ENCODE data around the gene PAXX. TPM values are rescaled to one million over a fixed set of nuclear protein-coding genes. Genes with fewer than 3 reads are reported as not detected.

The PAXX gene
- total and polyA plus RNA-seq, 2 donors (not counting 1 experiment from before 2014, with no cell fraction given) = 6.1 to 13.7 TPM

- Histone ChIP-seq H3K4me2 (ENCODE audit: extremely low read depth, insufficient read depth, low read length) (no peak overlapping the region), H4K20me1 (ENCODE audit: control insufficient read depth, extremely low read depth, insufficient read depth, low read length) (no peaks in the 10 kb centered on the region), H3K9ac (ENCODE audit: insufficient read depth, low read length) (no peak overlapping the region), H3K27ac (ENCODE audit: insufficient read depth, low read length) (no peak overlapping the region), H3K79me2 (ENCODE audit: control insufficient read depth, insufficient read depth, low read length) (no peaks in the 10 kb centered on the region), H3K9me3 (ENCODE audit: control insufficient read depth, insufficient read depth, low read depth, low read length) (no peaks in the 10 kb centered on the region), H3K4me1 (ENCODE audit: control insufficient read depth, extremely low read depth, insufficient read depth, low read length) (no peaks in the 10 kb centered on the region), H3K36me3 (ENCODE audit: control insufficient read depth, insufficient read depth, low read length) (no peaks in the 10 kb centered on the region), H2AFZ (ENCODE audit: low read length) (no peak overlapping the region), H3K4me3 (replicated peaks in 1 of 4; ENCODE audit: control extremely low read depth in 1 of 4, insufficient read depth in 1 of 4, low read depth in 3 of 4, low read length in 4 of 4) (no peak overlapping the region), H3K27me3 (ENCODE audit: control insufficient read depth, insufficient read depth, low read length) (no peaks in the 10 kb centered on the region)
- TF ChIP-seq CTCF (conservative IDR thresholded peaks at IDR 0.05 in 1 of 2, IDR thresholded peaks at IDR 0.05 in 1 of 2; ENCODE audit: low read depth in 1 of 2, low read length in 2 of 2) (no peak), EZH2 (IDR thresholded peaks at IDR 0.05; ENCODE audit: low read length, missing control alignments) (no peak)
- DNase-seq (ENCODE audit: low read depth in 2 of 2) = no peak
Observed at GRCh38 chr9:136954270-136955083, 37.7 kb upstream of the PAXX start.

DNA sequence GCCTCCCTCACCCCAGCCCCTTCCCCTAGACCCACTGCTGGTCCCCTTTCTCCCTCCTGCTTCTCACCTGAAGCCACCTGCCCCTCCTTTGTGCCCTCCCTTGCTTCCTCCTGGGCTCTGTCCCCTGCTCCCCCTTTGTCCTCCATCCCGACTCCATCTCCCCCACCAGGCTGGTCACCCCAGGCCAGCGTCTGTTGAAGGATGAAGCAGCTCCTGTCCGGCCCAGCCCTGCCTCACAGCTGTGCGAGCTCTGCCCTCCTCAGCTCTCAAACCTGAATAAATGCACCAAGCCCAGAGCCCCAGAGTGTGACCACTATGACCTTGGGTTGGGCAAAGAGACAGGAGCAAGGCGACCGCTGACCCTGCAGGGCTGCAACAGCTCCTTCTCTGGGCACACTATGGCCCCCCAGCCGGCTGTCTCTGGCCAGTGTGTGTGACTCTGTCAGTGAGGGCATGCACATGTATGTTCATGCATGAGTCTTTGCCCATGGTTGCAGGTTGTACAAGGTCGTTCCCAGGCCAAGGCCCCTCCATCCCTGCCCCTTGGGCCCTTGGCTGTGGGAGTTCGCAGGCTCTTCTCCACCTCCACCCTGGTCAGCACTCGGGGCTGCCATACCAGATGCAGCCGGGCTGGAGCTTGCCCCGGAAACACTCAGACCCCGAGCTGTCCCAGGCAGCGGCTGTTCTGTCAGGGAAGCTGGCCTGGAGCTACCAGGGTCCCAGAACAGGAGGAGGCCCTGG lies 36.9 kb upstream of the PAXX start:
- no peak for DNase-seq (ENCODE audit: low read depth in 2 of 2)
- H3K4me2 ChIP-seq (ENCODE audit: extremely low read depth, insufficient read depth, low read length) = no peak overlapping the region
- H2AFZ ChIP-seq (ENCODE audit: low read length) = no peak overlapping the region
- H3K4me3 ChIP-seq (replicated peaks in 1 of 4; ENCODE audit: control extremely low read depth in 1 of 4, insufficient read depth in 1 of 4, low read depth in 3 of 4, low read length in 4 of 4) = no peak overlapping the region
- no peaks in the 10 kb centered on the region for H3K79me2 ChIP-seq (ENCODE audit: control insufficient read depth, insufficient read depth, low read length)
- H4K20me1 ChIP-seq (ENCODE audit: control insufficient read depth, extremely low read depth, insufficient read depth, low read length) = no peaks in the 10 kb centered on the region
- H3K27me3 ChIP-seq (ENCODE audit: control insufficient read depth, insufficient read depth, low read length) = no peaks in the 10 kb centered on the region
- H3K9ac ChIP-seq (ENCODE audit: insufficient read depth, low read length) = no peak overlapping the region
- H3K36me3 ChIP-seq (ENCODE audit: control insufficient read depth, insufficient read depth, low read length) = no peaks in the 10 kb centered on the region
- H3K27ac ChIP-seq (ENCODE audit: insufficient read depth, low read length) = no peak overlapping the region
- H3K9me3 ChIP-seq (ENCODE audit: control insufficient read depth, insufficient read depth, low read depth, low read length) = no peaks in the 10 kb centered on the region
- no peaks in the 10 kb centered on the region for H3K4me1 ChIP-seq (ENCODE audit: control insufficient read depth, extremely low read depth, insufficient read depth, low read length)
- TF ChIP-seq EZH2 (IDR thresholded peaks at IDR 0.05; ENCODE audit: low read length, missing control alignments) (no peak), CTCF (conservative IDR thresholded peaks at IDR 0.05 in 1 of 2, IDR thresholded peaks at IDR 0.05 in 1 of 2; ENCODE audit: low read depth in 1 of 2, low read length in 2 of 2) (no peak)

GRCh38 chr9:136955943-136956335 lies 36.3 kb upstream of the PAXX start:
- H2AFZ ChIP-seq (ENCODE audit: low read length) = no peak overlapping the region
- H4K20me1 ChIP-seq (ENCODE audit: control insufficient read depth, extremely low read depth, insufficient read depth, low read length) = no peaks in the 10 kb centered on the region
- H3K27me3 ChIP-seq (ENCODE audit: control insufficient read depth, insufficient read depth, low read length) = no peaks in the 10 kb centered on the region
- no peak overlapping the region for H3K4me2 ChIP-seq (ENCODE audit: extremely low read depth, insufficient read depth, low read length)
- H3K9ac ChIP-seq (ENCODE audit: insufficient read depth, low read length) = no peak overlapping the region
- no peaks in the 10 kb centered on the region for H3K4me1 ChIP-seq (ENCODE audit: control insufficient read depth, extremely low read depth, insufficient read depth, low read length)
- no peak overlapping the region for H3K4me3 ChIP-seq (replicated peaks in 1 of 4; ENCODE audit: control extremely low read depth in 1 of 4, insufficient read depth in 1 of 4, low read depth in 3 of 4, low read length in 4 of 4)
- no peaks in the 10 kb centered on the region for H3K9me3 ChIP-seq (ENCODE audit: control insufficient read depth, insufficient read depth, low read depth, low read length)
- no peaks in the 10 kb centered on the region for H3K79me2 ChIP-seq (ENCODE audit: control insufficient read depth, insufficient read depth, low read length)
- H3K27ac ChIP-seq (ENCODE audit: insufficient read depth, low read length) = no peak overlapping the region
- no peak for DNase-seq (ENCODE audit: low read depth in 2 of 2)
- no peaks in the 10 kb centered on the region for H3K36me3 ChIP-seq (ENCODE audit: control insufficient read depth, insufficient read depth, low read length)
- TF ChIP-seq CTCF (conservative IDR thresholded peaks at IDR 0.05 in 1 of 2, IDR thresholded peaks at IDR 0.05 in 1 of 2; ENCODE audit: low read depth in 1 of 2, low read length in 2 of 2) = no peak
- no peak for TF ChIP-seq EZH2 (IDR thresholded peaks at IDR 0.05; ENCODE audit: low read length, missing control alignments)
